ENCODE results near the gene PRELID1.

DNA sequence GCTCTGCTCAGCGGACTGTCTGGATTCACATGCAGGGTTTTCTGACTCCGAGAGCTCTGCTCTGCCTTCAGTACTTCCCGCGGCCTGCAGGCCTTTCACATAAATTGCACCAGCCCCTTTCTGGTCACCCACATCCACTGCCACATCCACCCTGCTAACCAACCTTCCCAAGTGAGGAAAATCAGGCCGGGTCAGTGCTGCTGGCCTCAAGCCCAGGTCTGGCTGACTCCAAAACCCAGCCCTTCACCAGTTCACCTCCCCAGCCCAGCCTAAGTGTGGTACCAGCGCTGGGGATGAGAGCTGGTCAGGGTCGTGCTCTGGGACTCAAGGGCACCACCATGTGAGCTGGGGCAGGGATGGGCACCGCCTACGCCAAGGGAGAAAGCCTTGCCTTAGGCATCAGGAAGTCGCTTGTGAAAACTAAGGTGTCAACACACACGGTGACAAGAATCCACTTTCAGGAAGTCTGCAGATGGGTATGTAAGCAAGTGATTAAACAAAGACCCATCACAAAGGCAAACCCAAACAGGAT, 35.6 kb downstream of the PRELID1 start:
- no peak for TF ChIP-seq EZH2 (IDR thresholded peaks at IDR 0.05; ENCODE audit: borderline replicate concordance, low read depth, low read length, poor library complexity, severe bottlenecking)
- TF ChIP-seq, protein P1, sequence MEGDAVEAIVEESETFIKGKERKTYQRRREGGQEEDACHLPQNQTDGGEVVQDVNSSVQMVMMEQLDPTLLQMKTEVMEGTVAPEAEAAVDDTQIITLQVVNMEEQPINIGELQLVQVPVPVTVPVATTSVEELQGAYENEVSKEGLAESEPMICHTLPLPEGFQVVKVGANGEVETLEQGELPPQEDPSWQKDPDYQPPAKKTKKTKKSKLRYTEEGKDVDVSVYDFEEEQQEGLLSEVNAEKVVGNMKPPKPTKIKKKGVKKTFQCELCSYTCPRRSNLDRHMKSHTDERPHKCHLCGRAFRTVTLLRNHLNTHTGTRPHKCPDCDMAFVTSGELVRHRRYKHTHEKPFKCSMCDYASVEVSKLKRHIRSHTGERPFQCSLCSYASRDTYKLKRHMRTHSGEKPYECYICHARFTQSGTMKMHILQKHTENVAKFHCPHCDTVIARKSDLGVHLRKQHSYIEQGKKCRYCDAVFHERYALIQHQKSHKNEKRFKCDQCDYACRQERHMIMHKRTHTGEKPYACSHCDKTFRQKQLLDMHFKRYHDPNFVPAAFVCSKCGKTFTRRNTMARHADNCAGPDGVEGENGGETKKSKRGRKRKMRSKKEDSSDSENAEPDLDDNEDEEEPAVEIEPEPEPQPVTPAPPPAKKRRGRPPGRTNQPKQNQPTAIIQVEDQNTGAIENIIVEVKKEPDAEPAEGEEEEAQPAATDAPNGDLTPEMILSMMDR (conservative IDR thresholded peaks at IDR 0.05; ENCODE audit: low read depth, low read length), result no peak
